RWPE2 (cell line): Measurements from ENCODE around the gene CCDC183.

Source experiments
- ATAC-seq: fragments of 200-7000 bp; cut with Tn5 transposase; 3 replicates; pipeline ENCODE4 v1.9.1; 2021; ENCODE audit warnings: low read depth
- DNase-seq: peaks from one replicate; pipeline ENCODE4 v3.0.0-alpha.2; 2020; ENCODE audit warnings: low spot score
- H3K27ac ChIP-seq: fragments of 450-650 bp; 2 replicates; pipeline ENCODE4 v1.5.1; 2017; ENCODE audit warnings: mild to moderate bottlenecking; ENCODE audit not compliant: poor library complexity, severe bottlenecking
- H3K27me3 ChIP-seq: fragments of 250-450 bp; sonication (Bioruptor Pico); 2 replicates; pipeline ENCODE4 v1.5.1; 2021; ENCODE audit warnings: mild to moderate bottlenecking, moderate library complexity; ENCODE audit not compliant: insufficient read depth, poor library complexity, severe bottlenecking
- H3K36me3 ChIP-seq: fragments of 250-450 bp; sonication (Bioruptor Pico); 2 replicates; pipeline ENCODE4 v1.5.1; 2020; ENCODE audit warnings: low read depth, mild to moderate bottlenecking, moderate library complexity
- H3K4me1 ChIP-seq: fragments of 250-450 bp; sonication (Bioruptor Pico); 2 replicates; pipeline ENCODE4 v1.5.1; 2021; ENCODE audit warnings: mild to moderate bottlenecking, moderate library complexity; ENCODE audit not compliant: insufficient read depth, poor library complexity, severe bottlenecking
- H3K4me3 ChIP-seq: fragments of 250-450 bp; sonication (Bioruptor Pico); 2 replicates; pipeline ENCODE4 v1.5.1; 2021; ENCODE audit warnings: mild to moderate bottlenecking, moderate library complexity; ENCODE audit not compliant: severe bottlenecking
- H3K9me3 ChIP-seq: fragments of 250-450 bp; sonication (Bioruptor Pico); 2 replicates; pipeline ENCODE4 v1.5.1; 2021; ENCODE audit warnings: mild to moderate bottlenecking, moderate library complexity; ENCODE audit not compliant: severe bottlenecking
- TF ChIP-seq, protein P1 (sequence below): fragments of 450-650 bp; IDR thresholded peaks from one replicate; pipeline ENCODE4 v1.5.1; 2017; ENCODE audit warnings: mild to moderate bottlenecking, moderate library complexity; ENCODE audit not compliant: poor library complexity, severe bottlenecking

Gene CCDC183

DNA sequence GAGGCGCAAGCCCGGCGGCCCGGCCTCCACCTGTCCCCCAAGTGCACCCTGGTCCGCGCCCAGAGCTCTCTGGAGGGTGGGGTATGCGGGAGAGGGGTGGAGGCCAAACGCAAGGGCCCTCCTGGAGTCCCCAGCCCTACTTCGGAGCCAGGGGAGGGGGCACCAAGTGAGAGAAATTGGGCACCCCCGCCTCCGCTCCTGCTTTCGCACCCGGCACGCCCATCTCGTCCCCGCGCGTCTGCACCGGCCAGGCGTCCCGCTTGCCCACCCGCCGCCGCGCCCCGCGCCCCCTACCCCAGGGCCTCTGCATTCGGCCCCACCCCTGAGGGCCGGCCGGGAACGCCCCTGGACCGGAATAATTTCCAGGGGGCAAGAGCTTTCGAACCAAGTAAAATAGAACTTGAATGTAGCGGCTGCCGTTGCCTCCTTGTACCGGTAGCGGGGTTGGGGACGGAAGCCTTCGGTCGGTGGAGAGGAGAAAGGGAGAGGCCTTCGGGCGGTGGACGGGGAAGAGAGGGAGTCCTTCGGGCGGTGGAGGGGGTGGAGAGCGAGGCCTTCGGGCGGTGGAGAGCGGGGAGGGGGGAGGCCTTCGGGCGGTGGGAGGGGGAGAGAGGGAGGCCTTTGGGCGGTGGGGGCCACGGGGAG is 52.4 kb downstream of the CCDC183 start:
- H3K9me3 ChIP-seq, result no peaks in the 10 kb centered on the region
- DNase-seq (no peak), ATAC-seq (0 out of 3 replicates have a peak, but pooled peaks have one; percentile 2)
- no peaks in the 10 kb centered on the region for H3K4me1 ChIP-seq
- peaks cover 21% of the 10 kb centered on the region for H3K27me3 ChIP-seq
- H3K36me3 ChIP-seq, result peaks cover 16% of the 10 kb centered on the region
- TF ChIP-seq, protein P1, sequence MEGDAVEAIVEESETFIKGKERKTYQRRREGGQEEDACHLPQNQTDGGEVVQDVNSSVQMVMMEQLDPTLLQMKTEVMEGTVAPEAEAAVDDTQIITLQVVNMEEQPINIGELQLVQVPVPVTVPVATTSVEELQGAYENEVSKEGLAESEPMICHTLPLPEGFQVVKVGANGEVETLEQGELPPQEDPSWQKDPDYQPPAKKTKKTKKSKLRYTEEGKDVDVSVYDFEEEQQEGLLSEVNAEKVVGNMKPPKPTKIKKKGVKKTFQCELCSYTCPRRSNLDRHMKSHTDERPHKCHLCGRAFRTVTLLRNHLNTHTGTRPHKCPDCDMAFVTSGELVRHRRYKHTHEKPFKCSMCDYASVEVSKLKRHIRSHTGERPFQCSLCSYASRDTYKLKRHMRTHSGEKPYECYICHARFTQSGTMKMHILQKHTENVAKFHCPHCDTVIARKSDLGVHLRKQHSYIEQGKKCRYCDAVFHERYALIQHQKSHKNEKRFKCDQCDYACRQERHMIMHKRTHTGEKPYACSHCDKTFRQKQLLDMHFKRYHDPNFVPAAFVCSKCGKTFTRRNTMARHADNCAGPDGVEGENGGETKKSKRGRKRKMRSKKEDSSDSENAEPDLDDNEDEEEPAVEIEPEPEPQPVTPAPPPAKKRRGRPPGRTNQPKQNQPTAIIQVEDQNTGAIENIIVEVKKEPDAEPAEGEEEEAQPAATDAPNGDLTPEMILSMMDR, result no peak
- H3K4me3 ChIP-seq, result peak overlapping the region; percentile 58
- peak overlapping the region; percentile 78 for H3K27ac ChIP-seq

DNA sequence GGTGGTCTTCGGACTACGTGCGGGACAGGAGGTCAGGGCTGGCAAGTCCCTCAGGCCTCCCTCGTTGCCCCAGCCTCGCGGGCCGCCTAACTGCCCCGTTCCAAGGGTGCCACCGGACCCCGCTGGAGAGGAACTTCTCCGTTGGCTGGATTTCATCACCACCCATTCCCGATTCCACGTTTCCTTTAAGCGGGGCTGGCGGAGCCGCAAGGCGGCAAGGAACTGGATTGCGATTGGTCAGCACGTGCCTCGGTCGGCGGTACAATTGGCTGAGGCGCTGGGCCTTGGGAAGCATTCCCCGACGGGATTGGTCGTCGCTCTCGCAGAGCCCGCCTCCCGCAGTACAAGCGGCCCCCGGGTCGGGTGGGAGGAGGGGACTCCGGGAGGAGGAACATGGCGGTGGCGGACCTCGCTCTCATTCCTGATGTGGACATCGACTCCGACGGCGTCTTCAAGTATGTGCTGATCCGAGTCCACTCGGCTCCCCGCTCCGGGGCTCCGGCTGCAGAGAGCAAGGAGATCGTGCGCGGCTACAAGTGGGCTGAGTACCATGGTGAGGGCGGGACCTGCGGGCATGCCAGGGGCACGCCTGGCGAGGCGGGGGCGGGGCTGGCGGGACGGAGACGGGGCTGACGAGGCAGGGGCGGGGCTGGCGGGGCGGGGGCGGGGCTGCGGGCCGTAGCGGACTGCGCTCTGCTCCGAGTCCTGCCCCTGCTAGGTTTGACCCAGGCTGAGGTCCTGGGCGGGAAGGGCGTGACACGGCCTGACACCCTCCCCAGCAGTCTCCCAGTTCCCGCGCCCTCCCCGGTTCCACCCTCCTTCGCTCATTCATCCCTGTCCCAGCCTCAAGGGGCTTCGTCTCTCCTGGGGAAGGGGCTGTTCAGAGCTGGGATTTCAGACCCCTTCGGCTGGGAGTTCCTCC is 53.2 kb downstream of the CCDC183 start, which contains the start of gene PHPT1:
Gene PHPT1 (plus strand): TSS at position 372 of the 922 bp plus-strand sequence. CDS start 22 bp downstream, at position 394.
- H3K36me3 ChIP-seq, result peaks cover 16% of the 10 kb centered on the region
- H3K9me3 ChIP-seq, result no peaks in the 10 kb centered on the region
- no peaks in the 10 kb centered on the region for H3K4me1 ChIP-seq
- peak; percentile 98 for DNase-seq
- ATAC-seq, result peak; percentile 62
- peaks cover 13% of the 10 kb centered on the region for H3K27me3 ChIP-seq
- H3K27ac ChIP-seq, result peak within 1 kb of the TSS; percentile 78
- TF ChIP-seq, protein P1, result no peak
- peak within 1 kb of the TSS; percentile 58 for H3K4me3 ChIP-seq

DNA sequence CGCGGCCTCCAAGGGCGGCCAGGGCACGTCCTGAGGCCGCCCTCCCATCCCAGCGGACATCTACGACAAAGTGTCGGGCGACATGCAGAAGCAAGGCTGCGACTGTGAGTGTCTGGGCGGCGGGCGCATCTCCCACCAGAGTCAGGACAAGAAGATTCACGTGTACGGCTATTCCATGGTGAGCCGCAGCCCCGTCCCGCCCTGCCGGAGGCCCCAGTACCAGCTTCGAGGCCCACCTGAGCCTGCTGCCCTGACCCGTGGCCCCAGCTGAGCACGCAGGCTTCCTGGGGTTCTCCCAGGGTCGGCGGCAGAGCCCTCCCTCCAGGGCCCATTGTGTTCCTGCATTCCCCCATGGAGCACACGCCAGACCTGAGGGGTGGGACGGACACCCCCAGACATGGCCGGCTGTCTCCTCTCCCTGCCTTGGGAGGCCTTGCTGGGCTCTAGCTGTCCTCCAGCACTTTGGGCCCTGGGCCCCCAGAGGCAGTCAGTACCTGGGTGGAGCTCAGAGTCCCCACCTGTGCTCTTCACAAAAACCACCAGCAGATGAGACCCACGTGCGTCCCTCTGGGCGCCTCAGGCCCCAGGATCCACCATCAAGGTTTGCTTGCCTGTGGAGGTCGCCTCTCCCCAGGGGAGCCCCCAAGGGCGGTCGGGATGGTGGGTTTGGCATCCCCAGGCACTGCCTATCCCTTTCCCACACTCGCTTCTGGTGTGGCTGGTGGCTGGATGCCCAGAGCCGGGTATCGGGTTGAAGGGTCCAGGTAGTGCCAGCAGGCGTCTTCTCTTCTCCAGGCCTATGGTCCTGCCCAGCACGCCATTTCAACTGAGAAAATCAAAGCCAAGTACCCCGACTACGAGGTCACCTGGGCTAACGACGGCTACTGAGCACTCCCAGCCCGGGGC is 54.1 kb downstream of the CCDC183 start:
- Histone ChIP-seq H3K27ac (peak overlapping the region; percentile 78), H3K9me3 (no peaks in the 10 kb centered on the region), H3K36me3 (peaks cover 16% of the 10 kb centered on the region), H3K27me3 (peaks cover 11% of the 10 kb centered on the region), H3K4me3 (peak overlapping the region; percentile 58), H3K4me1 (no peaks in the 10 kb centered on the region)
- DNase-seq (no peak), ATAC-seq (no peak)
- TF ChIP-seq, protein P1, result no peak

DNA sequence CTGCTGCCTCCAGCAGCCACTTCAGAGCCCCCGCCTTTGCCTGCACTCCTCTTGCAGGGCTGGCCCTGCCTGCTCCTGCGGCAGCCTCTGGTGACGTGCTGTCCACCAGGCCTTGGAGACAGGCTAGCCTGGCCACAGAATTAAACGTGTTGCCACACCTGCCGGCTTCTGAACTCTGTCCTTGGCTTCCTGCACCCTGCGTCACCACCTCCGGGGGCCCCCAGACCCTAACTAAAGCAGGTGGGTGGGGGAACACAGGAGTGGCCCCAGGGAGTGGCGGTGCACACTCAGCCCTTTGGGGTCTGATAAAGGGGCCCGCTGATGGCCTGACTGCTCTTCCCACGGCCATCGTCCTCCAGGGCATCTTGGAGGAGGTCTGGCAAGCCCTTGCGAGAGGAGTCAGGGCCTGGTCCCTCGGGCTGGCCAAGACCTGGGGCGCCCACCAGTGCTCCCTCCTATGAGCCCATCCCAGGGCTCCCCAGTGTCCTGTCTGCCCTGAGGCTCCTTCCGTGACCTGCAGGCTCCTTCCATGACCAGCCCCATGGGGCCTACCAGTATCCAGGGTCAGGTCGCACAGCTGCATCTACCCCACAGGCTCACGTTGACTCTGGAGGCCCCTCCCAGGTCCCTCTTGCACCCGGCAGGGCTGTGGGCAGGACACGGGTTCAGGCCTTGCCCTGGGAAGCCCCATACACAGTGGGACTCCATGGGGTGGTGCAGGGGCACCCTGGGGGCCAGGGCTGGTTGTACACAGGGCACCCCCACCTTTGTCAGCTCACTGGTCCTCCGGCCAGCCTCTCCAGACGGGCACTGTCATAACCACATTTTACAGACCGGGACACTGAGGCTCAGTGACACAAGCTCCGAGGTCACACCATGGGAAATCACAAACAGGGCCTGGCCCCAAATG is 55.0 kb downstream of the CCDC183 start:
- Histone ChIP-seq H3K27ac (no peak overlapping the region), H3K4me1 (no peaks in the 10 kb centered on the region), H3K4me3 (no peak overlapping the region), H3K27me3 (peaks cover 4% of the 10 kb centered on the region), H3K9me3 (no peaks in the 10 kb centered on the region), H3K36me3 (peaks cover 16% of the 10 kb centered on the region)
- ATAC-seq (no peak), DNase-seq (no peak)
- TF ChIP-seq, protein P1, result no peak
